HepG2 (cell line): ENCODE measurements around the gene GPATCH2. TPM values are rescaled to one million over a fixed set of nuclear protein-coding genes. Genes with fewer than 3 reads are reported as not detected.

Experiments used
- ARID5B ChIP-seq: IDR thresholded peaks from 2 replicates; pipeline ENCODE4 v1.4.0; 2020; ENCODE audit warnings: mild to moderate bottlenecking, missing genetic modification reagents
- CAMTA2 ChIP-seq: sonication (generic); formaldehyde crosslinking; IDR thresholded peaks from 2 replicates; pipeline ENCODE4 v1.4.0; 2020; ENCODE audit warnings: mild to moderate bottlenecking, missing genetic modification reagents, borderline replicate concordance
- EED ChIP-seq: sonication (generic); formaldehyde crosslinking; IDR thresholded peaks from 2 replicates; pipeline ENCODE4 v1.5.0; 2020; ENCODE audit warnings: mild to moderate bottlenecking, missing genetic modification reagents
- GZF1 ChIP-seq: sonication (generic); formaldehyde crosslinking; IDR thresholded peaks from 2 replicates; pipeline ENCODE4 v1.5.1; 2020; ENCODE audit warnings: mild to moderate bottlenecking, missing genetic modification reagents
- IRF1 ChIP-seq: sonication (generic); formaldehyde crosslinking; IDR thresholded peaks from 2 replicates; pipeline ENCODE4 v1.4.0; 2020; ENCODE audit warnings: low read depth, mild to moderate bottlenecking, missing genetic modification reagents
- KDM5A ChIP-seq: fragments of 200-600 bp; sonication (generic); IDR thresholded peaks from 2 replicates; pipeline ENCODE4 v1.7.0; 2018; ENCODE audit warnings: antibody characterized with exemption, mild to moderate bottlenecking, low read length, borderline replicate concordance
- KLF6 ChIP-seq: IDR thresholded peaks from 2 replicates; pipeline ENCODE4 v1.8.0; 2016; ENCODE audit warnings: missing biosample characterization, missing genetic modification reagents
- LBX2 ChIP-seq: sonication (generic); formaldehyde crosslinking; IDR thresholded peaks from 2 replicates; pipeline ENCODE4 v1.5.0; 2020; ENCODE audit warnings: missing genetic modification reagents, mild to moderate bottlenecking, borderline replicate concordance
- MEF2D ChIP-seq: sonication (generic); formaldehyde crosslinking; IDR thresholded peaks from 2 replicates; pipeline ENCODE4 v1.5.1; 2020; ENCODE audit warnings: mild to moderate bottlenecking, missing genetic modification reagents
- NFIB ChIP-seq: sonication (generic); formaldehyde crosslinking; IDR thresholded peaks from 2 replicates; pipeline ENCODE4 v1.9.0; 2021; ENCODE audit warnings: missing genetic modification reagents, mild to moderate bottlenecking, borderline replicate concordance
- NKX3-1 ChIP-seq: sonication (generic); formaldehyde crosslinking; IDR thresholded peaks from 2 replicates; pipeline ENCODE4 v1.5.0; 2020; ENCODE audit warnings: missing genetic modification reagents
- POLR2G ChIP-seq: fragments of 200-400 bp; formaldehyde crosslinking; IDR thresholded peaks from 2 replicates; pipeline ENCODE4 v1.6.1; 2018; ENCODE audit warnings: mild to moderate bottlenecking, low read depth, low read length, moderate library complexity
- RFX5 ChIP-seq: IDR thresholded peaks from 2 replicates; pipeline ENCODE4 v1.6.1; 2011; ENCODE audit warnings: low read depth, low read length, improper control_type of control experiment
- SP1 ChIP-seq, 2 experiments: fragments of 450-650 bp in 1 of 2; sonication (generic) in 1 of 2; formaldehyde crosslinking in 1 of 2; IDR thresholded peaks; 2 replicates each; pipeline versions ENCODE4 v1.4.0 to v1.6.1; 2016 to 2020; ENCODE audit warnings: missing genetic modification reagents in 1 of 2
- SP4 ChIP-seq: sonication (generic); formaldehyde crosslinking; IDR thresholded peaks from 2 replicates; pipeline ENCODE4 v1.8.1; 2023; ENCODE audit warnings: mild to moderate bottlenecking, missing genetic modification reagents
- TAF1 ChIP-seq: sonication (generic); formaldehyde crosslinking; IDR thresholded peaks from 2 replicates; pipeline ENCODE4 v1.4.0; 2020; ENCODE audit warnings: missing genetic modification reagents
- XBP1 ChIP-seq: sonication (generic); formaldehyde crosslinking; IDR thresholded peaks from 2 replicates; pipeline ENCODE4 v1.5.0; 2020; ENCODE audit warnings: missing genetic modification reagents
- ZNF12 ChIP-seq: sonication (generic); formaldehyde crosslinking; IDR thresholded peaks from 2 replicates; pipeline ENCODE4 v1.5.0; 2020; ENCODE audit warnings: missing genetic modification reagents
- ZNF337 ChIP-seq: sonication (generic); formaldehyde crosslinking; IDR thresholded peaks from 2 replicates; pipeline ENCODE4 v1.5.1; 2020; ENCODE audit warnings: missing genetic modification reagents, low read depth, mild to moderate bottlenecking, borderline replicate concordance
- ZNF33B ChIP-seq: sonication (generic); formaldehyde crosslinking; IDR thresholded peaks from 2 replicates; pipeline ENCODE4 v1.5.1; 2020; ENCODE audit warnings: mild to moderate bottlenecking, missing genetic modification reagents
- ZNF350 ChIP-seq: sonication (generic); formaldehyde crosslinking; IDR thresholded peaks from 2 replicates; pipeline ENCODE4 v1.4.0; 2020; ENCODE audit warnings: mild to moderate bottlenecking, low read depth, missing genetic modification reagents, borderline replicate concordance
- ZNF605 ChIP-seq: sonication (generic); formaldehyde crosslinking; IDR thresholded peaks from 2 replicates; pipeline ENCODE4 v1.8.0; 2022; ENCODE audit warnings: mild to moderate bottlenecking, missing genetic modification reagents
- ZNF670 ChIP-seq: sonication (generic); formaldehyde crosslinking; IDR thresholded peaks from 2 replicates; pipeline ENCODE4 v1.8.0; 2022; ENCODE audit warnings: mild to moderate bottlenecking, missing genetic modification reagents, borderline replicate concordance
- ZNF724P ChIP-seq: sonication (generic); formaldehyde crosslinking; IDR thresholded peaks from 2 replicates; pipeline ENCODE4 v1.8.0; 2022; ENCODE audit warnings: missing genetic modification reagents, borderline replicate concordance
- polyA plus RNA-seq, 8 experiments: library from polyadenylated mRNA; depleted of rRNA in 3 of 8; stranded (reverse) in 7 of 8; unstranded in 1 of 8; fragments of >200 nt; fragmentation: Illumina TruSeq in 4 of 8; extraction: Trizol in 4 of 8; gene quantifications; 2 replicates each; pipeline versions ENCODE4 v1.2.1 to v1.2.3, GENCODE V29; 2011 to 2016; ENCODE audit warnings: low read depth in 4 of 8, missing spikeins in 1 of 8, mixed read lengths in 1 of 8; ENCODE audit not compliant: insufficient read depth in 1 of 8
- total RNA-seq, 5 experiments: library from RNA; depleted of rRNA; stranded (reverse); fragments of >200 nt; fragmentation: Illumina TruSeq; extraction: Trizol; gene quantifications; 2 replicates each; pipeline ENCODE4 v1.2.3, GENCODE V29; 2016; ENCODE audit warnings: low read depth in 1 of 5

The GPATCH2 gene
- total and polyA plus RNA-seq, 2 of the 13 experiments (the other 11 are each of a cell fraction or from before 2014, with no cell fraction given): 3.5 to 15.7 TPM

- TF ChIP-seq IRF1 (CRISPR knock-in tag): no peak
- TF ChIP-seq ZNF33B (CRISPR knock-in tag): no peak
- peak; percentile 74 for TF ChIP-seq KDM5A
- peak; percentile 76 for TF ChIP-seq ARID5B (CRISPR knock-in tag)
- no peak for TF ChIP-seq SP4
- TF ChIP-seq NFIB (CRISPR knock-in tag): no peak
- TF ChIP-seq ZNF724P: no peak
- peak; percentile 52; the same call in 1 of the 2 replicates for TF ChIP-seq ZNF670 (CRISPR knock-in tag)
- TF ChIP-seq CAMTA2 (CRISPR knock-in tag): 0 out of 2 replicates have a peak, but pooled peaks have one; percentile 51
- TF ChIP-seq RFX5: 0 out of 2 replicates have a peak, but pooled peaks have one; percentile 37
- peak; percentile 63; the same call in 1 of the 2 replicates for TF ChIP-seq KLF6 (CRISPR knock-in tag)
- no peak for TF ChIP-seq LBX2
- 0 out of 2 replicates have a peak, but pooled peaks have one; percentile 50 for TF ChIP-seq XBP1
- no peak for TF ChIP-seq GZF1 (CRISPR knock-in tag)
- TF ChIP-seq ZNF12: peak; percentile 32; the same call in 1 of the 2 replicates
- no peak for TF ChIP-seq EED (CRISPR knock-in tag)
- TF ChIP-seq MEF2D (CRISPR knock-in tag): 0 out of 2 replicates have a peak, but pooled peaks have one; percentile 62
- TF ChIP-seq SP1 (IDR thresholded peaks at IDR 0.05): no peak
- no peak for TF ChIP-seq SP1 (CRISPR knock-in tag; IDR thresholded peaks at IDR 0.05)
- TF ChIP-seq POLR2G: peak; percentile 83
- TF ChIP-seq ZNF605 (CRISPR knock-in tag): peak; percentile 82
- peak; percentile 71 for TF ChIP-seq ZNF350
- peak; percentile 61; the same call in 1 of the 2 replicates for TF ChIP-seq NKX3-1
- peak; percentile 28; the same call in 1 of the 2 replicates for TF ChIP-seq ZNF337 (CRISPR knock-in tag)
- TF ChIP-seq TAF1 (CRISPR knock-in tag): peak; percentile 88
These were observed at the start of gene GPATCH2, which contains the start of gene SPATA17 (continued) for GRCh38 chr1:217630711-217631591.
